ENCODE data around the gene RCSD1.

Gene RCSD1

DNA sequence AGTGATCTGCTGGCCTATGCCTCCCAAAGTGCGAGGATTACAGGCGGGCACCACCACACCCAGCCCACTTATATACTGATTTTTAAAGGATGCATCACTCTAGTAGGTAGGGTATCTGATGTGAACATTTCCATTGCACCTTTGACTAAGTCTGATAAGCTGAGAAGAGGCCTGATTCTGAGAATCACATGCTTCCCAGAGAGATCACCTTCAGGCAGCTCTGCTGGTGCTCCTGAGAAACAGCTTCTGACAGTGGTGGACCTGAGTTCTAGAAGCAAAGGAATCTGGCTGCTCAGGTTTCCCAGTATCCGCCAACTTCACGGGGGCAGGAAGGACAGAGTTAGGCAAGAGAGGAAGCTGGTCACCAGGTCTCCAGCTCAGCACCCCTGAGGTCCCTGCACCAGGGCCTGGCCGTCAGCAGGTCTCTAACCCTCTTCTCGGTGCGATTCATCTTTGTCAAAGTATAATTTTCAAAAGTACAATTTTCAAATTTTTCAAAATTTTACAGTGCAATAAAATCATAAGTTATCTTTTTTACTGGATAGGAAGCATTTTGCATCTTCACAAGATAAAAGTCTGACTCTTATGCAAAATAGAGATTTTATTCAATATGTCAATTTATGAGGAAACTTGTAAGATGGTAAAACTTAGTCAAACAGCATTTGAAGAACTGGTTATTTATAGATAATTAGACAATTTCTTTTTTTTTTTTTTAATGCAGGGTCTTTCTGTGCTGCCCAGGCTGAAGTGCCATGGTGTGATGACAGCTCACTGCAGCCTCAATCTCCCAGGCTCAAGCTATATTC, 65.9 kb downstream of the RCSD1 start:
- TF ChIP-seq, protein P1, sequence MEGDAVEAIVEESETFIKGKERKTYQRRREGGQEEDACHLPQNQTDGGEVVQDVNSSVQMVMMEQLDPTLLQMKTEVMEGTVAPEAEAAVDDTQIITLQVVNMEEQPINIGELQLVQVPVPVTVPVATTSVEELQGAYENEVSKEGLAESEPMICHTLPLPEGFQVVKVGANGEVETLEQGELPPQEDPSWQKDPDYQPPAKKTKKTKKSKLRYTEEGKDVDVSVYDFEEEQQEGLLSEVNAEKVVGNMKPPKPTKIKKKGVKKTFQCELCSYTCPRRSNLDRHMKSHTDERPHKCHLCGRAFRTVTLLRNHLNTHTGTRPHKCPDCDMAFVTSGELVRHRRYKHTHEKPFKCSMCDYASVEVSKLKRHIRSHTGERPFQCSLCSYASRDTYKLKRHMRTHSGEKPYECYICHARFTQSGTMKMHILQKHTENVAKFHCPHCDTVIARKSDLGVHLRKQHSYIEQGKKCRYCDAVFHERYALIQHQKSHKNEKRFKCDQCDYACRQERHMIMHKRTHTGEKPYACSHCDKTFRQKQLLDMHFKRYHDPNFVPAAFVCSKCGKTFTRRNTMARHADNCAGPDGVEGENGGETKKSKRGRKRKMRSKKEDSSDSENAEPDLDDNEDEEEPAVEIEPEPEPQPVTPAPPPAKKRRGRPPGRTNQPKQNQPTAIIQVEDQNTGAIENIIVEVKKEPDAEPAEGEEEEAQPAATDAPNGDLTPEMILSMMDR (IDR thresholded peaks at IDR 0.05; ENCODE audit: borderline replicate concordance, insufficient read depth, low read depth, low read length) = no peak
- no peak overlapping the region for H3K4me3 ChIP-seq (ENCODE audit: low read depth, low read length)

DNA sequence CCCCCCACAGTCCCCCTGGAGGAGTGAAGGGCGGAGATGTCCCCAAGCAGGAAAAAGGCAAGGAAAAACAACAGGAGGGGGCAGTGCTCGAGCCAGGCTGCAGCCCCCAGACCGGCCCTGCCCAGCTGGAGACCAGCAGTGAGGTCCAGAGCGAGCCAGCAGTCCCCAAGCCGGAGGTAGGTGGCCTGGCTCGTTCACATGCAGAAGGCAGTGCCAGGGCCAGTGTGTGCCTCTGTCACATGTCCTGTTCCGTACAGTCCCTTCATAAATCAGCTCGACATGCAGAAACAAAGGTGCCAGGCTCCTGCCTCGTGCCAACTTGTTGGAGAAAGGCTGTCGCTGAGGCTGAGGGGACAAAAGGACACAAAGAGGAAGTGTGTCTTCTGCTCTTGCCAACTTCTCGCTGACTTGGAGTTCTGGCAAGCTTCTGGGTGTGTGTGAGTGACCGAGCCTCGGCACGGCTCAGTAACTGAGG, 67.7 kb downstream of the RCSD1 start:
- H3K4me3 ChIP-seq (ENCODE audit: low read depth, low read length) = no peak overlapping the region
- TF ChIP-seq, protein P1 (IDR thresholded peaks at IDR 0.05; ENCODE audit: borderline replicate concordance, insufficient read depth, low read depth, low read length) = no peak

DNA sequence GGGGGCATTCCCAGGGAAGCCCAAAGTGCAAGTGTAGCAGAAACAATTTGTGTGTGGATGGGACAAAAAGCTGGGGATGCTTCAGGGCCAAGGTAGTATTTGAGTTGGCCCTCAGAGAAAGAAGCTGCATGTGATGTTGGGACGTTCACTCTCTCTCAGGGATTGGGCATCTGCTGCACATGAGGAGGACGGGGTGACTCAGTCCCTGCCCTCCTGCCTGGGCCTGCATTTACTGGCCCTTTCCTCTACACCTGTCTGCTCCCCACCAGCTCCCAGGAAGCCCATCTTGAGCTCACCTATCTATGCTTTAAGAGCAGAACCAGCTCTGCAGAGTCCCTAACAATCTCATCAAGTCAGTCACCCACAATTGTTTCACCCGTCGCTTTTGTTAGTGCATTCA, 68.3 kb downstream of the RCSD1 start:
- no peak overlapping the region for H3K4me3 ChIP-seq (ENCODE audit: low read depth, low read length)
- TF ChIP-seq, protein P1 (IDR thresholded peaks at IDR 0.05; ENCODE audit: borderline replicate concordance, insufficient read depth, low read depth, low read length) = no peak

DNA sequence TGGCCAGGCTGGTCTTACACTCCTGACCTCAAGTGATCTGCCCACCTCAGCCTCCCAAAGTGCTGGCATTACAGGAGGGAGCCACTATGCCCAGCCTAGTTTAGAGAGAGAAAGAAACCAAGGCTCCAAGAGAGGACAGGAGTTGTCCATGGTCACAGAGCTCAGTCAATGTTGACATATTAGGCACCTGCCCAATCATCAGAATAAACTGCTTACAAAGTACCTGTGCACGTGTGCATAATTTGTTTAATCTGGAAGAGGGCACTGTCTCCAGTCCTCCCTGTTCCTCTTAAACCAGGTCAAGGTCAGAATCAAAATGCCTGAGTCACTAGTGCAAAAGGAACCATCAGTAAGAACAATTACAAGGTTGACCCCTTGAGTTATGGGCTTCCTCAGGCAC, 71.5 kb downstream of the RCSD1 start:
- H3K4me3 ChIP-seq (ENCODE audit: low read depth, low read length) = no peak overlapping the region
- TF ChIP-seq, protein P1 (IDR thresholded peaks at IDR 0.05; ENCODE audit: borderline replicate concordance, insufficient read depth, low read depth, low read length) = no peak

DNA sequence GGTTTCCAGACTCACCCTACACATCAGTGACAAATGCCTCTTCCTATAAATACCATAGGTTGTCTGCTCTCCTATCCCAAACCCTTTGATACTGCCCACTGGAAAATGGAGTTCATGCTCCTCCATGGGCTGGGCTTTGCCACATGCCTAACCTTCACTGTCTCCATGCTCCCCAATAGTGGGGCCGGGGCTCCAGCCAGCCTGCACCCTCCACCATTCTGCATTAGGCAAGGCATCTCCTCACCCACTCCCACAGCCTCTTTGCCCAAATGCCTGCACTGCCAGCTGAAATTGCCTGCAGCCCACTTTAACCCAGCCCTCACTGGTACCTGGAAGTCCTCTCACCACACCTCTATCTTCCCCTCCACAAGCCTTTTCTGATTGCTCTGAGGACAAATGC, 73.5 kb downstream of the RCSD1 start:
- TF ChIP-seq, protein P1 (IDR thresholded peaks at IDR 0.05; ENCODE audit: borderline replicate concordance, insufficient read depth, low read depth, low read length) = no peak
- no peak overlapping the region for H3K4me3 ChIP-seq (ENCODE audit: low read depth, low read length)

DNA sequence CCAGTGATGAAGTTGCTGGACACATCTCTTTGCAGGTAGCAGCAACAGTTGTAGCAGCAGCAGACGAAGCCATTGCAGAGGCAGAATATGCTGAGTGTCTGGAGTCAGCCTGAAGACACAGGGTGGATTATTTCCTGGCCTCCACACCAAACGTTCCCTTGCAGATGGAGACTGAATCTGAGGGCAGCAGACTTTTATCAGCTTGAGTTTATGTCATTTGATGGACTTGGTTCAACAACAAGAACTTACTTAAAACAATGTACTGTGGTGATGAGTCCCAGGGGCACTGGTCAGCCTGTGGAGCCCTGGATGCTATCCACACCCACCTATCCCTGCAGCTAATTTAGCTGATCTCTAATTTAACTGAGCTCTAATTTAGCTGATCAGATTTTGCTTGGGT, 74.7 kb downstream of the RCSD1 start:
- TF ChIP-seq, protein P1 (IDR thresholded peaks at IDR 0.05; ENCODE audit: borderline replicate concordance, insufficient read depth, low read depth, low read length) = no peak
- no peak overlapping the region for H3K4me3 ChIP-seq (ENCODE audit: low read depth, low read length)

DNA sequence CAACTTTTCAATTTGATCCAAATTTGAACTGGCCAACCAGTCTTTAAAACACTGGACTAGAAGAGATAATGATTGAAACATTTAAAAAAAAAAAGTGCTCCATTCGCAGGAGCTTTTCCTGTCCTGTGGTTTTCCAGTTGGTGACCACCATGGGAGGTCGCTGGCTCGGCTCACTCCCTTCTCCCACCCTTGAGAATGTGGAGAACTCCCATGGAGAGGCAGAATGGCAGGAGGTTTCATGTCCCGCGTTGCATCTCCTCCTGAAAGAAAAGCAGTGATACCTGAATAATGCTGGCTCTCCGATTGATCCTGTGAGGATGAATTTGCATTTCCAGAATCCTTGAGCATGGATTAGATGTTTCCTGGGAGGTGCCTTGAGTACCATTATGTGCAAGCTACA, 75.2 kb downstream of the RCSD1 start:
- H3K4me3 ChIP-seq (ENCODE audit: low read depth, low read length) = no peak overlapping the region

More for the DNA sequence above, 75.2 kb downstream of the RCSD1 start:
- TF ChIP-seq, protein P1 (IDR thresholded peaks at IDR 0.05; ENCODE audit: borderline replicate concordance, insufficient read depth, low read depth, low read length) = no peak
